K562 (cell line): ENCODE results near the gene IL36RN. TPM values are rescaled to one million over a fixed set of nuclear protein-coding genes. Genes with fewer than 3 reads are reported as not detected.

Source experiments
- CBX2 ChIP-seq: fragments of 200-600 bp; sonication (generic); IDR thresholded peaks from one replicate; pipeline ENCODE4 v1.6.1; 2012; ENCODE audit warnings: mild to moderate bottlenecking, low read length, inconsistent platforms; ENCODE audit not compliant: insufficient read depth, poor library complexity, severe bottlenecking
- EP300 ChIP-seq: IDR thresholded peaks from 2 replicates; pipeline ENCODE4 v1.6.1; 2012; ENCODE audit warnings: low read length, improper control_type of control experiment
- ETS1 ChIP-seq: conservative IDR thresholded peaks from 2 replicates; pipeline ENCODE4 v1.6.1; 2011; ENCODE audit warnings: low read depth, mild to moderate bottlenecking, low read length; ENCODE audit not compliant: control insufficient read depth
- GATA2 ChIP-seq: sonication (generic); formaldehyde crosslinking; IDR thresholded peaks from 2 replicates; pipeline ENCODE4 v1.4.0; 2020; ENCODE audit warnings: mild to moderate bottlenecking, missing genetic modification reagents
- IRF2 ChIP-seq: sonication (generic); formaldehyde crosslinking; IDR thresholded peaks from 2 replicates; pipeline ENCODE4 v1.8.1; 2022; ENCODE audit warnings: mild to moderate bottlenecking, missing genetic modification reagents
- NR2F6 ChIP-seq: fragments of 450-650 bp; formaldehyde crosslinking; IDR thresholded peaks from 2 replicates; pipeline ENCODE4 v1.4.0; 2020; ENCODE audit warnings: mild to moderate bottlenecking
- TCFL5 ChIP-seq: fragments of 250-450 bp; sonication (Bioruptor Pico); conservative IDR thresholded peaks from 2 replicates; pipeline ENCODE4 v1.6.1; 2021; ENCODE audit warnings: mild to moderate bottlenecking, moderate library complexity, matching md5 sums
- TFAM ChIP-seq: fragments of 250-450 bp; sonication (Bioruptor Pico); conservative IDR thresholded peaks from 2 replicates; pipeline ENCODE4 v1.5.0; 2021; ENCODE audit warnings: mild to moderate bottlenecking, moderate library complexity
- UBTF ChIP-seq, 2 experiments: IDR thresholded peaks; 2 replicates each; pipeline ENCODE4 v1.6.1; 2012; ENCODE audit warnings: improper control_type of control experiment in 2 of 2, low read depth in 2 of 2, low read length in 2 of 2, borderline replicate concordance in 1 of 2
- ZBTB43 ChIP-seq: sonication (generic); formaldehyde crosslinking; IDR thresholded peaks from 2 replicates; pipeline ENCODE4 v1.8.0; 2023; ENCODE audit warnings: mild to moderate bottlenecking, missing genetic modification reagents
- ZNF253 ChIP-seq: fragments of 250-450 bp; sonication (Bioruptor Pico); conservative IDR thresholded peaks from 2 replicates; pipeline ENCODE4 v1.6.1; 2021; ENCODE audit warnings: mild to moderate bottlenecking
- ZNF263 ChIP-seq: sonication (generic); formaldehyde crosslinking; IDR thresholded peaks from 2 replicates; pipeline ENCODE4 v1.8.0; 2022; ENCODE audit warnings: mild to moderate bottlenecking, missing genetic modification reagents, borderline replicate concordance
- polyA plus RNA-seq, 8 experiments: library from polyadenylated mRNA; depleted of rRNA in 4 of 8; stranded (reverse) in 5 of 8; unstranded in 3 of 8; fragments of >200 nt; fragmentation: Nextera tagmentation in 2 of 8; fragmentation: Illumina TruSeq in 1 of 8; extraction: Ambion mirVana in 2 of 8; extraction: Trizol in 1 of 8; gene quantifications; 2 replicates each; pipeline versions ENCODE4 v1.2.1 to v1.2.3, GENCODE V29; 2011 to 2014; ENCODE audit warnings: inconsistent platforms in 1 of 8, missing spikeins in 1 of 8
- total RNA-seq, 7 experiments: library from RNA; depleted of rRNA in 6 of 7; stranded (reverse); fragments of >200 nt in 6 of 7; fragmentation: Illumina TruSeq in 2 of 7; extraction: Trizol in 2 of 7; gene quantifications; 2 replicates each; pipeline versions ENCODE4 v1.2.1 to v1.2.3, GENCODE V29; 2011 to 2021; ENCODE audit warnings: low replicate concordance in 1 of 7

The IL36RN gene
- total and polyA plus RNA-seq, 9 of the 15 experiments (the other 6 are each of a cell fraction or from before 2014, with no cell fraction given) = not detected

- TF ChIP-seq IRF2 (no peak), TFAM (CRISPR knock-in tag) (no peak), EP300 (peak; percentile 80), ETS1 (no peak), GATA2 (CRISPR knock-in tag) (peak; percentile 68; the same call in 1 of the 2 replicates), UBTF (IDR thresholded peaks at IDR 0.05; ENCODE audit: borderline replicate concordance in 1 of 2, low read depth in 2 of 2, low read length in 2 of 2) (no peak), TCFL5 (no peak), ZNF253 (CRISPR knock-in tag) (no peak), ZBTB43 (CRISPR knock-in tag) (no peak), NR2F6 (CRISPR knock-in tag) (no peak), ZNF263 (CRISPR knock-in tag) (no peak), CBX2 (no peak)
These were observed 25.0 kb upstream of the IL36RN start (continued) for GRCh38 chr2:113034016-113034415.
